ENCODE data around the gene ABCA3.

The ABCA3 gene

DNA sequence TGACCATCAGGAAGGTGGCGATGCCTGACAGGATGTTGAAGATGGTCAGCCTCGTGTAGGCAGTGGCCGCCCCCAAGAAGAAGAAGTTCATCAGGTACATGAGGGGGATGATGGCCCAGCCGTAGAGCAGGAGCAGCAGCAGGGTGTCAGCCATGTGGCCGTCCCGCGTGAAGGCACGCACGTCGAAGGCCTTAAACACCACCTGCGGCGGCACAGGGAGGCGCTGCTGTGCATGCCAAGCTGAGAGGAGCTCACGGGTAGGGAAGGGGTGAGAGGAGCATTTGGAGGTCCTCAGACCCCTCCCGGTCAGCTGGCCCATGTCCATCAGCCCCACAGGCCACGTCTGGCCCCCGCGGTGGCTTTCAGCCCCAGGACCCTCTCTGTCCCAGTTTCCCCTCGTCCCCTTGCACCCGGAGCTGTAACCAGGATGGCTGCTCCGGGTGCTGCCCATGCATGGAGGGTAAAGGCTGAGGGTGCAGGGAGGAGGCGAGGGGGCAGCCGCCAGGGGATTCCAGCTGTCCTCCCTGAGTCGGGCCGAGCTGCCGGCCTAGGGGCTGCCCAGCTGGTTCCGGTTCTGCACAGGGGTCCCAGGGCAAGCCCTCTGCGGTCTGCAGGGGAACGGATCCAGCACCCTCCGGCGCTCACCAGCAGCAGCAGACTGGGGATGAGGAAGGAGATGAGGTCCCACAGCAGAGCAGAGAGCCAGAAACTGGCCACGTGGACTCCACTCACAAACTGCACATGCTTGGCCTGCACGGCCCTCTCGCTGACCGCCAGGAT lies 55.5 kb downstream of the ABCA3 start:
- no peak overlapping the region for H3K27ac ChIP-seq
- TF ChIP-seq, protein P1, sequence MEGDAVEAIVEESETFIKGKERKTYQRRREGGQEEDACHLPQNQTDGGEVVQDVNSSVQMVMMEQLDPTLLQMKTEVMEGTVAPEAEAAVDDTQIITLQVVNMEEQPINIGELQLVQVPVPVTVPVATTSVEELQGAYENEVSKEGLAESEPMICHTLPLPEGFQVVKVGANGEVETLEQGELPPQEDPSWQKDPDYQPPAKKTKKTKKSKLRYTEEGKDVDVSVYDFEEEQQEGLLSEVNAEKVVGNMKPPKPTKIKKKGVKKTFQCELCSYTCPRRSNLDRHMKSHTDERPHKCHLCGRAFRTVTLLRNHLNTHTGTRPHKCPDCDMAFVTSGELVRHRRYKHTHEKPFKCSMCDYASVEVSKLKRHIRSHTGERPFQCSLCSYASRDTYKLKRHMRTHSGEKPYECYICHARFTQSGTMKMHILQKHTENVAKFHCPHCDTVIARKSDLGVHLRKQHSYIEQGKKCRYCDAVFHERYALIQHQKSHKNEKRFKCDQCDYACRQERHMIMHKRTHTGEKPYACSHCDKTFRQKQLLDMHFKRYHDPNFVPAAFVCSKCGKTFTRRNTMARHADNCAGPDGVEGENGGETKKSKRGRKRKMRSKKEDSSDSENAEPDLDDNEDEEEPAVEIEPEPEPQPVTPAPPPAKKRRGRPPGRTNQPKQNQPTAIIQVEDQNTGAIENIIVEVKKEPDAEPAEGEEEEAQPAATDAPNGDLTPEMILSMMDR (IDR thresholded peaks at IDR 0.05): no peak
- no peak for DNase-seq (ENCODE audit: low spot score)
- H3K4me3 ChIP-seq: no peak overlapping the region

DNA sequence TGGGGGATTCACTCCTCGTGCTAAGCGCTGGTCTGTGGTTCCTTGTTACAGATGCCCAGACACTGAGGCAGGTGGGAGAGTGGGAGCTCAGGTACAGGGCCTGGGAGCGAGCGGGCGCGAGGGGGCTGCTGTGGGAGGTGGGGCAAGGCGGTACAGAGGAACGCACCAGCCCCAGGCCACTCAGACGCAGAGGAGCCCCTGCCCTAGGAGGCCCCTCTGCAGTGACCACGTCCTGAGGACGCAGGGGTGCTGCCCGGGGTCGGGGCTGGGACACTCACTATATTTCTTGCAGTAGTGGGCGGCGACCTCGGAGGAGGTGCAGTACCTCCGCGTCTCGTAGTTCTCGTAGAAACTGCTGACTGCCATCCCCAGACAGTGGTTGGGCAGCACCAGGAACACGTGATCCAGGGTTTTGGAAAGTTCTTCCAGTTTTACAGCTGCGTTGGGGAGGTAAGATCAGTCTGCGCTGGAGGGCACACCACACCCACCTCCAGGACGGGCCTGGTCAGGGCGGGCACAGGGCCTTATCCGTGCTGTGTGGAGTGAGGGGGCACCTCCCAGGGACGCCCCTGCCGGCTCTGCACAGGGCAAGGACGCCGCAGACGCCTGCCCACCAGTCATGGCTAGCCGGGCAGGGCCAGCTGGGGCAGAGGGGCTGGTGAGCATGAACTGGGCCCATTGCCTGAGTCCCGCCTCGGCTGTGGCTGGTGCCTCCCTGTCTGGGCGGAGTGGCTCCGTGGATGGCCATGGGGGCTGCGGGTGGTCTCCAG lies 56.3 kb downstream of the ABCA3 start:
- TF ChIP-seq, protein P1 (IDR thresholded peaks at IDR 0.05): no peak
- no peak for DNase-seq (ENCODE audit: low spot score)
- H3K4me3 ChIP-seq: no peak overlapping the region
- no peak overlapping the region for H3K27ac ChIP-seq

DNA sequence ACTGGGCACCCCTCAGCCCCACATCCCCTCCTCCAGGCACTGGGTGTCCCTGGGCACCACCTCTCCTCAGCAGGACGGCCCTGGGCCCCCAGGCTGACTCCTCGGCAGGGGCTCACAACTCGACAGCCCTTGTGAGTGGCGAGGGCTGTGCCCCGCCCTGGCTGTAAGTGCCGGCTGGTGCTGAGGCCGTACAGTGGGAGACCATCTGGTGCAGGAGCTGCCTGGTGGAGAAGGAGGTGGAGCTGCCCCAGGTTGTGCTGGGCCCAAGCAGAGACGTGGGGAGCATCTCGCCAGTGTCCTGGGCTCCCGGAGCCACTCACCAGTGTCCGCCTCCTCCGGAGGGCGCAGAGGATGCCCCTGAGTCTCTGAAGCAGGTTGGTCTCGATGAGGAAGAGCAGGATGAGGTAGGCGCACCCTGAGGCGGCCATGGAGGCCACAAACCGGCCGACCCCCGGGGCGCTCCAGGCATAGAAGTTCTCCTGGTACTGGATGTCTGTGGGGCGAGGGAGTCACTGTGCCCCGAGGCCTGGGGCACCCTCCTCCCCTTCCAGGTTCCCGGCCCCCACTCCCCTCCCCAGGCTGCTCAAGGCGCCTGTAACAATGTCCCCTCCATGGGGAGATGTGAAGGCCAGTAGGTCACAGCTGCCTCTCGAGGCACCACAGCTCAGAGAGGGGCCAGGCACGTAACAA lies 57.5 kb downstream of the ABCA3 start:
- no peak for DNase-seq (ENCODE audit: low spot score)
- TF ChIP-seq, protein P1 (IDR thresholded peaks at IDR 0.05): no peak
- no peak overlapping the region for H3K4me3 ChIP-seq
- H3K27ac ChIP-seq: no peak overlapping the region

DNA sequence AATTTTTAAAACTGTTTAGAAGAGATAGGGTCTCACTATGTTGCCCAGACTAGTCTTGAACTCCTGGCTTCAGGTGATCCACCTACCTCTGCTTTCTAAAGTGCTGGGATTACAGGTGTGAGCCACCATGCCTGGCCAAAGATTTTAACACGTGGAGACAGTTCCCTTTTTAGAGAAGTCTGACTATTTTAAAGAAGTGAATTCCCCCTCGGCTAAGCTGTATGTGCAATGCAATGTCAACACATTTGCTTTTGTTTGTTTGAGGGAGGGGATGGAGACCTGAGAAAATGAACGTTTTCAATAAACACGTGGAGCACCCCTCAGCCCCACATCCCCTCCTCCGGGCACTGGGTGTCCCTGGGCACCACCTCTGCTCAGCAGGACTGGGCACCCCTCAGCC lies 58.3 kb downstream of the ABCA3 start:
- no peak overlapping the region for H3K27ac ChIP-seq

DNA sequence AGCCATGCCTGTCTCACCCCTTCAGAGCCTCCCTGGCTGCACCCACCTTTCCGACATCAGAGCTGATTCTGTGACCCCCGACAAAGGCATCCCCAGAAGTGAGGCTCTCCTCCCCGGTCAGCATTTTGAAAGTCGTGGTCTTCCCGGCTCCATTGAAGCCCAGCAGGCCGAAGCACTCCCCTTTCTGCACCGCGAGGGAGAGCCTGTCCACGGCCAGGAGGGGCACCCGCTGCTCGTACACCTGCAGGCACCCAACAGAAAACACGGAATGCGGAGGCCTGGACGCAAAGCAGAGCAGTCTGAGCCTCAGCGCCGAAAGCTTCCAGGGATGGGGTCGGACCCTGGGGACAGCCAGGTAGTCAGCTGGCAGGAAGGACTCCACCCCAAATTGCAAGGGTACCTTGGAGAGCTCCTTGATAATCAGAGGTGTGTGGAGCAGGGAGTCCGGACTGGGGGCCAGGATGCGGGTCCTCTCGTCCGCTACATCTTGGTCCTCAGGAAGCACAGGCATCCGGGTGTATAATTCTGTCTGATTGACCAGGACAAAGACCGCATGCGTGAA lies 59.5 kb downstream of the ABCA3 start:
- TF ChIP-seq, protein P1 (IDR thresholded peaks at IDR 0.05): no peak
- no peak for DNase-seq (ENCODE audit: low spot score)
- H3K4me3 ChIP-seq: no peak overlapping the region
- no peak overlapping the region for H3K27ac ChIP-seq

More for the DNA sequence above, 58.3 kb downstream of the ABCA3 start:
- no peak for DNase-seq (ENCODE audit: low spot score)
- H3K4me3 ChIP-seq: no peak overlapping the region
- TF ChIP-seq, protein P1 (IDR thresholded peaks at IDR 0.05): no peak

DNA sequence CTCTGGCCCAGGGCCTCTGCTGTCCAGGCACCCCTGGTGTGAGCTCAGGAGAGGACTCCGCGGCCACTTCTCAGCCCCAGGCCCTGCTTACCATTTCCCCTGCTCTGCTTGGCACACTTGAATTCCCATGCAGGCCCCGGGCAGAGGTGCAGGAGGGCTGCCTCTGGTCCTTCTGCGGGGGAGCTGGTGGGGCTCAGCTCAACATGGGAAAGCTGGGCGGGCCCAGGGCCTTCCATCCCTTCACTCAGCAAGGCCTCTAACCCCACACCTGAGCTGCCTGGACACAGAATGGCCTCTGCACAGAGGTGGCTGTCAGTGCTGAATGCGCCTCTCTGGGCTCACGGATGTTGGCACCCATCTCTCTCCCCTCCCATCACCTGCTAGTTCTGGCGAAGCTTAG lies 60.1 kb downstream of the ABCA3 start:
- no peak overlapping the region for H3K4me3 ChIP-seq
- TF ChIP-seq, protein P1 (IDR thresholded peaks at IDR 0.05): no peak
- no peak for DNase-seq (ENCODE audit: low spot score)
- no peak overlapping the region for H3K27ac ChIP-seq

Measured in coronary artery (tissue), 2 donors.